Measurements from ENCODE around the gene ARL13B. TPM values are rescaled to one million over a fixed set of nuclear protein-coding genes. Genes with fewer than 3 reads are reported as not detected.
"Not testable (repeated sequence)": the region's sequence is repeated elsewhere in the genome, so short reads cannot be mapped to it uniquely, and the experiment has no call there.

The ARL13B gene
- total RNA-seq, 1 donor from 2014 or later = 6.6 TPM

- DNase-seq (ENCODE audit: extremely low read depth, low read depth, low spot score) = no peak
Observed at GRCh38 chr3:93992207-93992606, 12.3 kb downstream of the ARL13B start.

- no peak for DNase-seq (ENCODE audit: extremely low read depth, low read depth, low spot score)
Observed at GRCh38 chr3:93994056-93994455, 14.1 kb downstream of the ARL13B start.

GRCh38 chr3:94001191-94001590 lies 21.2 kb downstream of the ARL13B start:
- DNase-seq (ENCODE audit: extremely low read depth, low read depth, low spot score) = no peak

GRCh38 chr3:94001827-94002495 lies 22.0 kb downstream of the ARL13B start:
- no peak for DNase-seq (ENCODE audit: extremely low read depth, low read depth, low spot score)

DNA sequence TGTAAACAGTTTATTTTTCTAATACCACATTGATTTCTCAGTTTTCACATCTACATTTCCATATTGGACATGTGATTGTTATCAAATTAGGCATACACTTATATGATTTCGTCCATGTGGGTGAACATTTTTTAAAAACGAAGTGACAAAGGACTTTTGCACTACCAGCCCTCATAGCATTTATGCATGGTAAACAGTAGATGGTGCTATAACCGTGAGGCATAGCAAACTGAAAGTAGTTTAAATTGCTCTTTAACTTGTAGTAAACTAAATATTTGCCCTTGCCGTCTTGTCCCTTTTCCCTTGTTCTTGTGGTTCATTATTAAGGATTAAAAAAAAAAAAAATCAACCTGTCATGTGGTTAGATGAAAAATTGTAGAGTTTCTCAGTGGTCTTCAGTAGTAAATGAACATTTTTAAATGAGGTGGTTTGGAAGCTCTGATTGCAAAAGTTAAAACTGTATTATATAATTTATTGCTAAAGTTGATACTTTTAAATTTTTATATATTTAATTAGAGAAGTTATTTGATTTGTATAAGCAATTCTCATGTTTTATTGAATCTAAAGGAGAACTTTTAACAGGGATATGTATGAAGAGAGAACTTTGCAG lies 24.5 kb downstream of the ARL13B start:
- DNase-seq (ENCODE audit: extremely low read depth, low read depth, low spot score) = peak; percentile 55

GRCh38 chr3:94008253-94008652 lies 28.3 kb downstream of the ARL13B start:
- no peak for DNase-seq (ENCODE audit: extremely low read depth, low read depth, low spot score)

DNA sequence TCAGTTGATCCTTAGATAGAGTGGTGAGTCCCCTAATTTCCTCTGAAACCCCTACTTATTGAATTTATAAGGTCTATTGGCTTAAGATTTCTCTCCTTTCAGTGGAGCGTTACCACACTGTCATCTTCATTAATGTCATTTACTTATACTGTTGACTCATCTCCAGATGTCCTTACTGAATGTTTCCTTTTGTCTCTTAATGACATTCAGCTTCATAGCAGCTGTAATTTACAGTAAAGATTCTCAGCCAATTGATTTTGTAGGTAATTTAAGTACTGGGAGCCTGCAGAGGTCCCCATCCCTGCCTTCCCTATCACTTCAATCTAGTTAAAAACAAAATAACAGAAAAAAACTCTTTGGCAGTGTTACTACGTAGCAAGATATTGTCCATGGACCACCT lies 29.7 kb downstream of the ARL13B start:
- no peak for DNase-seq (ENCODE audit: extremely low read depth, low read depth, low spot score)

- no peak for DNase-seq (ENCODE audit: extremely low read depth, low read depth, low spot score)
Observed at GRCh38 chr3:94011233-94011711, 31.3 kb downstream of the ARL13B start.

DNA sequence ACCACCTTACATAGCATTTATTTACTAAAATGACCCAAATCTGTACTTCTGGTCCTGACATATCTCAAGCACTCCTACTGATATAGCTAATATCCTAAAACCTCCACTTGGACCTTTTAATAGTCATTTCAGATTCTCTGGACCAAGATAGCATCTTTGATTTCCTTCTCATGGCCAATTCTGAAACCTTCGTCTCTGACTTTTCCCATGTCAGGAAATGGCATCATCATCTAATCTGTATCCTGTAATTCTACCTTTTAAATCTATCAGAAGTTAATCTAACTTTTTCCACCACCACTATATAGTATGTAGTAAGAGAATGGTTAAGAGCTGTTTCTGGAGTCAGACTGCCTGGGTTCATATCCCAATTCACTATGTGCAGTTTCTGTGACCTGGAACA lies 32.2 kb downstream of the ARL13B start:
- no peak for DNase-seq (ENCODE audit: extremely low read depth, low read depth, low spot score)

DNA sequence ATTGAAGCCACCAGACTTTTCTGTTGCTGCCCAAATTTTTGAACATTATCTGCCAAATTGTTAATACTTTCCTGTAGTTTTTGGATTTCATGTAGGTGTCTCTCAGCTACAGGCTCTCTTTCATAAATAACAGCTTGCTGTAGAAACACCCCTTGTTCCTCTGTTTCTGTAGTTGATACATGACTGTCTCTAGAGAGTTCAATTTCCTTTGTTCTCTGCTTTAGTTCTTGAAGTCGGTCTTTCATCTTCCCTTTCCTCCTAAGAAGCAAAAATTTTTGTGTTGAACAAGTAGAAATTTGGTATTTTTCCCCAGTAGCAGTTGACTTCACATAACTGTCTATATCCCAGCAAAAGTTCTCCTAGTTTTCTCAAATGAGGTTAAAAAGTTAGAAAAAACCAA lies 35.1 kb downstream of the ARL13B start:
- no peak for DNase-seq (ENCODE audit: extremely low read depth, low read depth, low spot score)

- DNase-seq (ENCODE audit: extremely low read depth, low read depth, low spot score) = no peak
Observed at GRCh38 chr3:94019659-94020058, 39.7 kb downstream of the ARL13B start.

DNA sequence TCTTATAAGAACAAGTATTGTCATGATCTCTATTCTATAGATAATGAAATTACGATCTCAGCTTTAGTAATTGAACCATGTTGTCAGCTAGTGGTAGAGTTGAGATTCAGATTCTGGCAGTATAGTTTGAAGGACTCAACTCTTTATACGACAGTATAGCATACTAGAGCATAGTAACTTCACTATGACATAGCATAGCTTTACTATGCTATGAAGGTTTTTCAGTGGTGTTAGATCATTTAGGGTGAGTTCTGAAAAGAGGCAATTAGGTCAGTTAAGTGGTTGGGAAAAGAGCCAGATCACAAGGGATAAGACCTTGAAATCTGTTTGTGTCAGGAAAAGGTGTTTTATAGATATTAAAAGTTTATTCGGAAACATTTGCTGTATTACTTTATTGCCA lies 40.3 kb downstream of the ARL13B start:
- no peak for DNase-seq (ENCODE audit: extremely low read depth, low read depth, low spot score)

DNA sequence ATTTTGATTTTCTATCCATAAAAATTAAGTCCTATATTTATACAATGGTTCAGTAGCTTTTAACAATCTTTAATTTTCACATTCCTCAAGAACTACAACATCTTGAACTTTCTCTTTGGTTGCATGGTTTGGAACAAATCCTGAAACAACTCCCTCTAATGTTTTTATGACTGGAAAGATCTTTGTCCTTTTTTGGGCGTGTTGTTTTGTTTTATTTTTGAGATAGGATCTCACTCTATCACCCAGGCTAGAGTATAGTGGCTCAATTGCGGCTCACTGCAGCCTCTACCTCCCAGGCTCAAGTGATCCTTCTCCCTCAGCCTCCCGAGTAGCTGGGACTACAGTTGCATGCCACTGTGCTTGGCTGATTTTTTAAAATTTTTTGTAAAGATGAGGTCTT lies 44.4 kb downstream of the ARL13B start:
- no peak for DNase-seq (ENCODE audit: extremely low read depth, low read depth, low spot score)

- no peak for DNase-seq (ENCODE audit: extremely low read depth, low read depth, low spot score)
Observed at GRCh38 chr3:94026623-94027022, 46.7 kb downstream of the ARL13B start.

DNA sequence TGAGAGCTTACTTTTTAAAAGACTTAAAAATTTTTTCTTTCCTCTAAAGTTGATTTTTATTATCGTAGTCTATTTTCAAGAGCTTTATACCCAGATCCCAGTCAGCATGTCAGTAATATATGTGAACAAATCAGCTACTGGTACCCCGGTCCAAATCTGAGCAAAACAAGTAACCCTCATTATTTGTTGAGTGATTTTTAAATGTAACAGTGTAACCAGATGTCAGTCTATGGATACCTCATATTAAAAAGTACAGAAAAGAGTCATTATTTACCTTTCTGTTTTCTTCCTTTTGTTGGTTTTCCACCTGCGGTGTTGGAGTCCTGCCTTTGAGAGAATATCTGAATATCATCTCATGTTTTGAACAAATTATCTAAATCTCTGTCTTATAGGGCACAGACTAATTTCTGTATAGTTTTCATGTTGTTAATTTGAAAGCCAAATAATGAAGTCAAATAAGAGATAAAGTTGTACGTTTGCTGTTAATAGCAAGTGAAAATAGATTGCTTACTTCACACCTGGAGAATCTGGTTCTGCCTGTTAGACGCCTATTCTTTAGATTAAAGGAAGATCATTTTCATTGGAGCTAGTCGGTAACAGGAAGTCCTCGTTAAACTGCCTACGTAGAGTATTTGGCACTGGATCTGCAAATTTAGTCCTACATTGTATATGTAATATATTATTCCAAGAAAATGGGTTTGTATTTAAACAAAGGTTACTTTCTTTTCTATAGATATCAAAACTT lies 48.3 kb downstream of the ARL13B start, which contains the start of gene STX19:
STX19 (minus strand) TSS at position 505 of the 745 bp plus-strand sequence. CDS start 13,328 bp downstream, outside the sequence.
- no peak for DNase-seq (ENCODE audit: extremely low read depth, low read depth, low spot score)

GRCh38 chr3:94036909-94037507 lies 57.1 kb downstream of the ARL13B start:
- DNase-seq (ENCODE audit: extremely low read depth, low read depth, low spot score) = peak; percentile 5

- DNase-seq (ENCODE audit: extremely low read depth, low read depth, low spot score) = no peak
Observed at GRCh38 chr3:94043285-94043684, 63.3 kb downstream of the ARL13B start.

DNA sequence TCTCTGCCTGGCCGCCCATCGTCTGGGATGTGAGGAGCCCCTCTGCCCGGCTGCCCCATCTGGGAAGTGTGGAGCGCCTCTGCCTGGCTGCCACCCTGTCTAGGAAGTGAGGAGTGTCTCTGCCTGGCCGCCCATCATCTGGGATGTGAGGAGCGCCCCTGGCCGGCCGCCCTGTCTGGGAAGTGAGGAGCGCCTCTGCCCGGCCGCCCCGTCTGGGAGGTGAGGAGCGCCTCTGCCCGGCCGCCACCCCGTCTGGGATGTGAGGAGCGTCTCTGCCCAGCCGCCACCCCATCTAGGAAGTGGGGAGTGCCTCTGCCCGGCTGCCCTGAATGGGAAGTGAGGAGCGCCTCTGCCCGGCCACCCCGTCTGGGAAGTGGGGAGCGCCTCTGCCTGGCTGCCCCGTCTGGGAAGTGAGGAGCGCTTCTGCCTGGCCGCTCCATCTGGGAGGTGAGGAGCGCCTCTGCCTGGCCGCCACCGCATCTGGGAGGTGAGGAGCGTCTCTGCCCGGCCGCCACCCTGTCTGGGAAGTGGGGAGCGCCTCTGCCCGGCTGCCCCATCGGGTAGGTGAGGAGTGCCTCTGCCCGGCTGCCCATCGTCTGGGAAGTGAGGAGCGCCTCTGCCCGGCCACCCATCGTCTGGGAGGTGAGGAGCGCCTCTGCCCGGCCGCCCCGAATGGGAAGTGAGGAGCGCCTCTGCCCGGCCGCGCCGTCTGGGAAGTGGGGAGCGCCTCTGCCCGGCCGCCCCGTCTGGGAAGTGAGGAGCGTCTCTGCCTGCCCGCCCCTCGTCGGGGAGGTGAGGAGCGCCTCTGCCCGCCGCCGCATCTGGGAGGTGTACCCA lies 64.4 kb downstream of the ARL13B start:
- DNase-seq (ENCODE audit: extremely low read depth, low read depth, low spot score) = not testable (repeated sequence)

DNA sequence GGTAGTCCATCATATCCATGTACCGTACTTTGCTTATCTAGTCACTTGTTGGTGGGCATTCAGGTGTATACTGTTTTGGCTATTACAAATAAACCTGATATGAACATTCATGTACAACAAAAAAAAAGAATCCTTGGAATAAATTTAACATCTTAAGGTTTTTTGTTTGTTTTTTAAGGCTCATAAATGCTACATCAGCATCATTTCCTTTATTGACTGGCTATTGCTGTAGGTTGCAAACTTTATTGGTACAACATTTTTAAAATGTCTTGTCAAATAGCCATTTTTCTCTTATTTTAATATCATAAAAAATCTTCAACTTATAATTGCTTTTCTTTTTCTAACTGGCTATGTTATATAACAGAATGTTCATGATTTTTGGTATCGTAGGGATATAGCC lies 66.6 kb downstream of the ARL13B start:
- no peak for DNase-seq (ENCODE audit: extremely low read depth, low read depth, low spot score)

DNA sequence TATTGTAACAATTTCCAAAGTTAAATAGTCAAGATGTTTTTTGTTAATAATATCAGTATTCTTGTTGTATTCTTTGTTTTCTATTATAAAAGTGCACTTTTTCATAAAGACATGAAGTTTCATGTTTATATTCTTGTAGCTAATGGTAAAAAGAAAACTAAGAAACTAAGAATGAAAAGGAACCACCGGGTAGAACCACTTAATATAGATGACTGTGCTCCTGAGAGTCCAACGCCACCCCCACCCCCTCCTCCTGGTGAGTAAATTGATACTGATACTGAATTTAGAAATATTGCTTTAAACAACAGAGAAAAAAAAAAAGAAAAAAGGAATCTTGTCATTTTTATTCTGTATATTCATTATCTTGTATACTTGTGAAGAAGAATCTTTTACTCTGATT lies 69.3 kb downstream of the ARL13B start:
- DNase-seq (ENCODE audit: extremely low read depth, low read depth, low spot score) = no peak
